SK-N-SH treated with all-trans-retinoic acid at 6 μM for 48 hours (cell line): ENCODE data around the gene CNNM2.

Source experiments
- ATAC-seq: fragments of 200-7000 bp; cut with Tn5 transposase; 3 replicates; pipeline ENCODE4 v1.9.1; 2020; ENCODE audit warnings: mild to moderate bottlenecking, moderate library complexity
- ARNTL ChIP-seq: fragments of 450-650 bp; formaldehyde crosslinking; IDR thresholded peaks from 2 replicates; pipeline ENCODE4 v1.5.0; 2020; ENCODE audit warnings: low read depth, mild to moderate bottlenecking, moderate library complexity, borderline replicate concordance
- BACH2 ChIP-seq: fragments of 250-450 bp; sonication (Bioruptor Pico); IDR thresholded peaks from 2 replicates; pipeline ENCODE4 v1.9.0; 2021; ENCODE audit warnings: mild to moderate bottlenecking, borderline replicate concordance
- CREB5 ChIP-seq: fragments of 250-450 bp; sonication (Bioruptor Pico); IDR thresholded peaks from 2 replicates; pipeline ENCODE4 v1.5.1; 2020; ENCODE audit warnings: low read depth, mild to moderate bottlenecking, moderate library complexity
- CSDC2 ChIP-seq: fragments of 250-450 bp; sonication (Bioruptor Pico); IDR thresholded peaks from 2 replicates; pipeline ENCODE4 v1.5.0; 2020; ENCODE audit warnings: mild to moderate bottlenecking, moderate library complexity
- CSRNP3 ChIP-seq: fragments of 250-450 bp; sonication (Bioruptor Pico); IDR thresholded peaks from 2 replicates; pipeline ENCODE4 v1.5.1; 2021; ENCODE audit warnings: mild to moderate bottlenecking, moderate library complexity
- ESRRG ChIP-seq: fragments of 250-450 bp; sonication (Bioruptor Pico); IDR thresholded peaks from 2 replicates; pipeline ENCODE4 v1.6.1; 2021; ENCODE audit warnings: mild to moderate bottlenecking
- GLIS3 ChIP-seq: fragments of 250-450 bp; sonication (Bioruptor Pico); IDR thresholded peaks from 2 replicates; pipeline ENCODE4 v1.5.0; 2020; ENCODE audit warnings: mild to moderate bottlenecking, moderate library complexity
- ISL1 ChIP-seq: fragments of 250-450 bp; sonication (Bioruptor Pico); IDR thresholded peaks from 2 replicates; pipeline ENCODE4 v2.1.2; 2022; ENCODE audit warnings: mild to moderate bottlenecking, moderate library complexity
- OSR1 ChIP-seq: fragments of 250-450 bp; sonication (Bioruptor Pico); IDR thresholded peaks from 2 replicates; pipeline ENCODE4 v1.8.0; 2022; ENCODE audit warnings: moderate library complexity, mild to moderate bottlenecking, inconsistent platforms
- PATZ1 ChIP-seq: fragments of 250-450 bp; sonication (Bioruptor Pico); IDR thresholded peaks from 2 replicates; pipeline ENCODE4 v1.8.0; 2020; ENCODE audit warnings: mild to moderate bottlenecking, moderate library complexity, borderline replicate concordance
- POU6F1 ChIP-seq: fragments of 250-450 bp; sonication (Bioruptor Pico); IDR thresholded peaks from 2 replicates; pipeline ENCODE4 v1.8.0; 2021; ENCODE audit warnings: low read depth, mild to moderate bottlenecking, moderate library complexity, borderline replicate concordance
- PPARA ChIP-seq: fragments of 250-450 bp; sonication (Bioruptor Pico); IDR thresholded peaks from 2 replicates; pipeline ENCODE4 v1.5.0; 2020; ENCODE audit warnings: mild to moderate bottlenecking, borderline replicate concordance
- RARB ChIP-seq: fragments of 250-450 bp; sonication (Bioruptor Pico); IDR thresholded peaks from 2 replicates; pipeline ENCODE4 v1.8.0; 2021; ENCODE audit warnings: mild to moderate bottlenecking, moderate library complexity
- SNAI2 ChIP-seq: fragments of 250-450 bp; sonication (Bioruptor Pico); IDR thresholded peaks from 2 replicates; pipeline ENCODE4 v1.5.0; 2020; ENCODE audit warnings: mild to moderate bottlenecking, moderate library complexity
- TCF4 ChIP-seq: fragments of 250-450 bp; sonication (Bioruptor Pico); IDR thresholded peaks from 2 replicates; pipeline ENCODE4 v1.8.0; 2021; ENCODE audit warnings: mild to moderate bottlenecking, moderate library complexity, borderline replicate concordance
- TOX ChIP-seq: fragments of 250-450 bp; sonication (Bioruptor Pico); IDR thresholded peaks from 2 replicates; pipeline ENCODE4 v1.8.0; 2021; ENCODE audit warnings: mild to moderate bottlenecking, moderate library complexity, borderline replicate concordance
- TSHZ2 ChIP-seq: fragments of 250-450 bp; sonication (Bioruptor Pico); IDR thresholded peaks from 2 replicates; pipeline ENCODE4 v1.5.0; 2020; ENCODE audit warnings: mild to moderate bottlenecking, moderate library complexity
- ZC3H10 ChIP-seq: fragments of 250-450 bp; sonication (Bioruptor Pico); IDR thresholded peaks from 2 replicates; pipeline ENCODE4 v1.5.1; 2021; ENCODE audit warnings: mild to moderate bottlenecking, moderate library complexity
- ZFP3 ChIP-seq: fragments of 250-450 bp; sonication (Bioruptor Pico); IDR thresholded peaks from 2 replicates; pipeline ENCODE4 v1.5.0; 2020; ENCODE audit warnings: mild to moderate bottlenecking, moderate library complexity
- ZNF565 ChIP-seq: fragments of 450-650 bp; formaldehyde crosslinking; conservative IDR thresholded peaks from 2 replicates; pipeline ENCODE4 v1.5.0; 2020; ENCODE audit warnings: low read depth, mild to moderate bottlenecking, moderate library complexity
- ZNF70 ChIP-seq: fragments of 450-650 bp; formaldehyde crosslinking; IDR thresholded peaks from 2 replicates; pipeline ENCODE4 v1.5.0; 2020; ENCODE audit warnings: mild to moderate bottlenecking, moderate library complexity
- ZNF8 ChIP-seq: fragments of 450-650 bp; formaldehyde crosslinking; IDR thresholded peaks from 2 replicates; pipeline ENCODE4 v1.5.0; 2020; ENCODE audit warnings: mild to moderate bottlenecking, moderate library complexity

The CNNM2 gene

GRCh38 chr10:102951316-102951715, 33.2 kb downstream of the CNNM2 start (continued):
- TF ChIP-seq CSRNP3 (CRISPR knock-in tag): no peak
- no peak for TF ChIP-seq BACH2 (CRISPR knock-in tag)
- TF ChIP-seq ZNF565 (CRISPR knock-in tag): no peak
- TF ChIP-seq ARNTL: no peak

- TF ChIP-seq OSR1 (no peak), CREB5 (CRISPR knock-in tag) (no peak), RARB (CRISPR knock-in tag) (no peak), ISL1 (CRISPR knock-in tag) (no peak), CSDC2 (CRISPR knock-in tag) (no peak), GLIS3 (CRISPR knock-in tag) (no peak), ZNF8 (CRISPR knock-in tag) (no peak), TCF4 (CRISPR knock-in tag) (no peak), SNAI2 (CRISPR knock-in tag) (no peak), TSHZ2 (CRISPR knock-in tag) (no peak), BACH2 (CRISPR knock-in tag) (no peak), ZFP3 (no peak), ESRRG (CRISPR knock-in tag) (no peak), ZNF70 (CRISPR knock-in tag) (no peak), ZC3H10 (CRISPR knock-in tag) (no peak), PATZ1 (CRISPR knock-in tag) (no peak), ZNF565 (CRISPR knock-in tag) (no peak), TOX (CRISPR knock-in tag) (no peak), ARNTL (no peak), POU6F1 (CRISPR knock-in tag) (no peak)
- no peak for ATAC-seq
Measured at GRCh38 chr10:102959360-102959759, 41.3 kb downstream of the CNNM2 start.

- TF ChIP-seq TOX (CRISPR knock-in tag) (no peak), ISL1 (CRISPR knock-in tag) (no peak), RARB (CRISPR knock-in tag) (no peak), ZNF70 (CRISPR knock-in tag) (no peak), ZFP3 (no peak), PPARA (CRISPR knock-in tag) (no peak), POU6F1 (CRISPR knock-in tag) (no peak), PATZ1 (CRISPR knock-in tag) (no peak), TCF4 (CRISPR knock-in tag) (no peak), ZC3H10 (CRISPR knock-in tag) (no peak), CREB5 (CRISPR knock-in tag) (no peak), ESRRG (CRISPR knock-in tag) (no peak), BACH2 (CRISPR knock-in tag) (no peak)
- ATAC-seq: no peak
Measured at GRCh38 chr10:102960157-102960556, 42.1 kb downstream of the CNNM2 start.
